H1 (cell line): ENCODE results near the gene SNX17. TPM values are rescaled to one million over a fixed set of nuclear protein-coding genes. Genes with fewer than 3 reads are reported as not detected.
"Not testable (repeated sequence)": the region's sequence is repeated elsewhere in the genome, so short reads cannot be mapped to it uniquely, and the experiment has no call there.

Source experiments
- CTCF ChIA-PET: fragments of 300-600 bp; sonication (Branson Sonifier 250); formaldehyde crosslinking; loops from one replicate; lab custom pipeline; 2021; ENCODE audit not compliant: partially characterized antibody; lab: Charles Lee
- POLR2A ChIA-PET: fragments of 300-600 bp; sonication (Branson Sonifier 250); formaldehyde crosslinking; loops from one replicate; lab custom pipeline; 2021; ENCODE audit warnings: inconsistent platforms; ENCODE audit not compliant: partially characterized antibody; lab: Charles Lee
- DNase-seq, 2 experiments: peaks; one replicate each; pipeline versions ENCODE4 v3.0.0 to v3.0.0-alpha.2; 2010 to 2022; ENCODE audit warnings: low spot score in 2 of 2, low read depth in 1 of 2, mixed read lengths in 1 of 2
- FAIRE-seq: peaks from 2 replicates; lab custom pipeline; 2011; peaks lifted over from hg19 to GRCh38; lab: Jason Lieb, UNC
- H2AFZ ChIP-seq: 2 replicates; pipeline ENCODE4 v1.8.1; 2012; ENCODE audit warnings: low read length, inconsistent platforms
- H2AK5ac ChIP-seq: 2 replicates; pipeline ENCODE4 v1.6.1; 2013; ENCODE audit warnings: low read depth, low read length
- H2BK120ac ChIP-seq: replicated peaks from 2 replicates; pipeline ENCODE3; 2013; ENCODE audit warnings: low read depth, low read length, inconsistent platforms
- H2BK12ac ChIP-seq: 2 replicates; pipeline ENCODE4 v1.6.1; 2013; ENCODE audit warnings: low read depth, low read length
- H2BK15ac ChIP-seq: 2 replicates; pipeline ENCODE4 v1.6.1; 2013; ENCODE audit warnings: low read length
- H2BK20ac ChIP-seq: 2 replicates; pipeline ENCODE4 v1.6.1; 2013; ENCODE audit warnings: low read length
- H2BK5ac ChIP-seq: 2 replicates; pipeline ENCODE4 v1.6.1; 2013; ENCODE audit warnings: low read depth, low read length
- H3K14ac ChIP-seq: 2 replicates; pipeline ENCODE4 v1.6.1; 2013; ENCODE audit warnings: inconsistent platforms; ENCODE audit not compliant: insufficient read length
- H3K18ac ChIP-seq: 2 replicates; pipeline ENCODE4 v1.6.1; 2013; ENCODE audit warnings: low read length; ENCODE audit errors: extremely low read depth
- H3K23ac ChIP-seq: 2 replicates; pipeline ENCODE4 v1.6.1; 2013; ENCODE audit warnings: inconsistent platforms; ENCODE audit not compliant: insufficient read length
- H3K23me2 ChIP-seq: 2 replicates; pipeline ENCODE4 v1.6.1; 2013; ENCODE audit warnings: low read depth, low read length
- H3K27ac ChIP-seq: 2 replicates; pipeline ENCODE4 v1.6.1; 2011; ENCODE audit warnings: low read depth, low read length, inconsistent platforms
- H3K27me3 ChIP-seq, 4 experiments: replicated peaks in 1 of 4; 1 replicate in 1 of 4; 2 replicates in 3 of 4; pipeline versions ENCODE4 v1.6.1 to v1.8.1; 2011 to 2013; ENCODE audit warnings: low read length in 3 of 4, mild to moderate bottlenecking in 3 of 4, inconsistent platforms in 2 of 4, mixed read lengths in 2 of 4, moderate library complexity in 1 of 4; ENCODE audit not compliant: control insufficient read depth in 3 of 4, insufficient read depth in 3 of 4; ENCODE audit errors: extremely low read depth in 1 of 4
- H3K36me3 ChIP-seq, 4 experiments: 2 replicates each; pipeline versions ENCODE4 v1.6.1 to v1.8.1; 2011 to 2013; ENCODE audit warnings: mild to moderate bottlenecking in 4 of 4, low read length in 3 of 4, moderate library complexity in 2 of 4, control low read depth in 1 of 4, inconsistent platforms in 1 of 4; ENCODE audit not compliant: insufficient read depth in 4 of 4, control insufficient read depth in 2 of 4
- H3K4ac ChIP-seq: replicated peaks from 2 replicates; pipeline ENCODE3; 2013; ENCODE audit warnings: low read length, low read depth, mixed read lengths, inconsistent platforms; ENCODE audit not compliant: insufficient read length
- H3K4me1 ChIP-seq, 4 experiments: replicated peaks in 1 of 4; 1 replicate in 1 of 4; 2 replicates in 3 of 4; pipeline versions ENCODE4 v1.6.1 to v1.8.1; 2011 to 2013; ENCODE audit warnings: low read length in 3 of 4, inconsistent platforms in 2 of 4, mixed read lengths in 1 of 4; ENCODE audit not compliant: insufficient read depth in 4 of 4, control insufficient read depth in 3 of 4
- H3K4me2 ChIP-seq, 2 experiments: 2 replicates each; pipeline versions ENCODE4 v1.6.1 to v1.8.1; 2011 to 2013; ENCODE audit warnings: low read depth in 2 of 2, low read length in 2 of 2, control low read depth in 1 of 2, inconsistent platforms in 1 of 2, mild to moderate bottlenecking in 1 of 2; ENCODE audit not compliant: insufficient read depth in 1 of 2
- H3K4me3 ChIP-seq, 4 experiments: fragments of 200-600, 300-600 bp in 1 of 4; sonication (generic), shearing (Covaris generic), sonication (Bioruptor Twin) in 1 of 4; 2 replicates each; pipeline versions ENCODE4 v1.5.1 to v1.8.1; 2011 to 2016; ENCODE audit warnings: low read length in 4 of 4, low read depth in 3 of 4, control low read depth in 2 of 4, inconsistent platforms in 2 of 4, mild to moderate bottlenecking in 2 of 4, mixed read lengths in 1 of 4, moderate library complexity in 1 of 4; ENCODE audit not compliant: insufficient read depth in 2 of 4; ENCODE audit errors: extremely low read depth in 1 of 4
- H3K56ac ChIP-seq: replicated peaks from 2 replicates; pipeline ENCODE3; 2013; ENCODE audit warnings: low read depth, mild to moderate bottlenecking, mixed read lengths, low read length, inconsistent platforms; ENCODE audit not compliant: insufficient read length
- H3K79me1 ChIP-seq: 2 replicates; pipeline ENCODE4 v1.6.1; 2013; ENCODE audit warnings: low read depth, low read length, control low read depth
- H3K79me2 ChIP-seq, 2 experiments: 2 replicates each; pipeline versions ENCODE4 v1.6.1 to v1.8.1; 2012 to 2013; ENCODE audit warnings: low read length in 2 of 2, mild to moderate bottlenecking in 2 of 2, inconsistent platforms in 1 of 2; ENCODE audit not compliant: insufficient read depth in 2 of 2, control insufficient read depth in 1 of 2
- H3K9ac ChIP-seq, 4 experiments: replicated peaks in 1 of 4; 1 replicate in 1 of 4; 2 replicates in 3 of 4; pipeline versions ENCODE4 v1.6.1 to v1.8.1; 2011 to 2013; ENCODE audit warnings: low read depth in 3 of 4, low read length in 3 of 4, control low read depth in 2 of 4, mild to moderate bottlenecking in 2 of 4, moderate library complexity in 2 of 4, inconsistent platforms in 1 of 4; ENCODE audit errors: extremely low read depth in 1 of 4
- H3K9me3 ChIP-seq, 2 experiments: 2 replicates each; pipeline versions ENCODE4 v1.6.1 to v1.8.1; 2012 to 2013; ENCODE audit warnings: mild to moderate bottlenecking in 2 of 2, moderate library complexity in 2 of 2, control low read depth in 1 of 2, inconsistent platforms in 1 of 2, low read depth in 1 of 2, low read length in 1 of 2, mixed read lengths in 1 of 2; ENCODE audit not compliant: insufficient read depth in 2 of 2
- H4K20me1 ChIP-seq, 2 experiments: replicated peaks in 1 of 2; 2 replicates each; pipeline versions ENCODE3 to v1.8.1; 2011 to 2013; ENCODE audit warnings: inconsistent platforms in 2 of 2, low read length in 2 of 2, mild to moderate bottlenecking in 1 of 2; ENCODE audit not compliant: insufficient read depth in 2 of 2, control insufficient read depth in 1 of 2
- H4K5ac ChIP-seq: 2 replicates; pipeline ENCODE4 v1.6.1; 2013; ENCODE audit warnings: low read length, low read depth, mixed read lengths, inconsistent platforms; ENCODE audit not compliant: insufficient read length
- H4K8ac ChIP-seq: 2 replicates; pipeline ENCODE4 v1.8.0; 2013; ENCODE audit warnings: mild to moderate bottlenecking, moderate library complexity, low read length, inconsistent platforms; ENCODE audit not compliant: insufficient read depth; ENCODE audit errors: extremely low read depth
- H4K91ac ChIP-seq: replicated peaks from 2 replicates; pipeline ENCODE3; 2013; ENCODE audit warnings: low read length, mixed read lengths, inconsistent platforms; ENCODE audit not compliant: insufficient read length
- WGBS, 2 experiments: shearing (Covaris generic) in 1 of 2; methylation state at CpG; one replicate each; pipeline versions ENCODE4 v1.1.6 to v1.1.7; 2013 to 2015; ENCODE audit warnings: low lambda C conversion rate in 2 of 2, mixed read lengths in 2 of 2, inconsistent platforms in 1 of 2, low coverage in 1 of 2, missing lambda C conversion rate in 1 of 2; ENCODE audit not compliant: insufficient replicate concordance in 2 of 2, insufficient coverage in 1 of 2, insufficient read length in 1 of 2; ENCODE audit errors: extremely low coverage in 1 of 2, missing lambda C conversion rate in 1 of 2; 5-methylcytosine and 5-hydroxymethylcytosine counted together
- polyA plus RNA-seq, 7 experiments: library from polyadenylated mRNA; depleted of rRNA in 3 of 7; stranded (reverse) in 5 of 7; unstranded in 2 of 7; fragments of >200 nt in 5 of 7; fragments of 200-250 nt in 2 of 7; gene quantifications; 1 replicate in 5 of 7; 2 replicates in 1 of 7; 4 replicates in 1 of 7; pipeline versions ENCODE4 v1.2.1 to v1.2.3, GENCODE V29; 2011 to 2013; ENCODE audit warnings: missing spikeins in 2 of 7, mixed read lengths in 2 of 7
- total RNA-seq: library from RNA; stranded (reverse); fragmentation: NEBNext Ultra II Directional; extraction: Animal tissue kit (Norgen Biotek cat#: 25700); gene quantifications from 2 replicates; pipeline ENCODE4 v1.2.1, GENCODE V29; 2021

SNX17 gene
- total and polyA plus RNA-seq, 2 of the 8 experiments (the other 6 are each of a cell fraction or from before 2014, with no cell fraction given): 54.9 to 66.2 TPM

DNA sequence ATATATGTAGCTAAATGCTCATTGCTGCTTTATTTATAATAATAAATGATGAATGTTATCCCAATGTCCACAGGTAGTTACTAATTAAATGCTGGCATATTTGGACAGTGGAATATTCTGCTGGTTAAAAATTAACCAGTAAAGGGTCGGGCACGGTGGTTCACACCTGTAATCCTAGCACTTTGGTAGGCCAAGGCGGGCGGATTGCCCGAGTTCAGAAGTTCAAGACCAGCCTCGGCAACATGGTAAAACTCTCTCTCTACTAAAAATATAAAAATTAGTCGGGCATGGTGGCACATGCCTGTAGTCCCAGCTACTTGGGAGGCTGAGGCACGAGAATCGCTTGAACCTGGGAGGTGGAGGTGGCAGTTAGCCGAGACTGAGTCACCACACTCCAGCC, 54.6 kb downstream of the SNX17 start:
- H3K36me3 ChIP-seq, H2BK20ac ChIP-seq, H3K9ac ChIP-seq, H3K23ac ChIP-seq, H3K79me1 ChIP-seq, H3K27me3 ChIP-seq, H3K4me1 ChIP-seq, FAIRE-seq, H4K8ac ChIP-seq, H3K9me3 ChIP-seq, H2BK120ac ChIP-seq, H3K4me3 ChIP-seq, H2AFZ ChIP-seq, H2BK15ac ChIP-seq, H4K5ac ChIP-seq, DNase-seq, H4K91ac ChIP-seq, H2BK12ac ChIP-seq, H4K20me1 ChIP-seq, H3K18ac ChIP-seq, H2BK5ac ChIP-seq, H2AK5ac ChIP-seq, H3K14ac ChIP-seq, H3K56ac ChIP-seq, H3K79me2 ChIP-seq, H3K23me2 ChIP-seq, H3K27ac ChIP-seq, H3K4me2 ChIP-seq, H3K4ac ChIP-seq: not testable (repeated sequence)
- 95% methylated on average over 10 of the region's 10 CpGs; no CpG with 5 or more reads in 1 of the 2 experiments for WGBS, 2 experiments
- ChIA-PET POLR2A (interaction anchor here (0.6 kb wide), 1 partner anchor 13 kb away, joined by 3 read pairs; no protein-coding TSS in a partner anchor), CTCF (interaction anchor here (0.7 to 1.9 kb wide), 3 partner anchors 15 to 286 kb away, joined by 3 to 4 read pairs (median 3); partner anchors contain the start of gene PRR30)

Other genes with a start within 250 kb of the SNX17 start
- gene ABHD1, start 246.8 kb upstream of the SNX17 start, total RNA-seq: 0.20 and 0.50 TPM in 2 replicates
- 0.88 and 1.1 TPM in 2 replicates for gene ABHD1, start 246.8 kb upstream of the SNX17 start, polyA plus RNA-seq (2011; rRNA removed)
- gene PREB, start 236.0 kb upstream of the SNX17 start, total RNA-seq: 51.2 and 54.1 TPM in 2 replicates
- 72.2 and 74.4 TPM in 2 replicates for gene PREB, start 236.0 kb upstream of the SNX17 start, polyA plus RNA-seq (2011; rRNA removed)
- not detected in 2 replicates for gene PRR30, start 231.2 kb upstream of the SNX17 start, total RNA-seq
- not detected in 2 replicates for gene PRR30, start 231.2 kb upstream of the SNX17 start, polyA plus RNA-seq (2011; rRNA removed)
- gene TCF23, start 221.6 kb upstream of the SNX17 start, total RNA-seq: not detected in 2 replicates
- 0.02 TPM in 2 replicates for gene TCF23, start 221.6 kb upstream of the SNX17 start, polyA plus RNA-seq (2011; rRNA removed)
- 103 and 109 TPM in 2 replicates for gene ATRAID, start 158.6 kb upstream of the SNX17 start, total RNA-seq
- gene ATRAID, start 158.6 kb upstream of the SNX17 start, polyA plus RNA-seq (2011; rRNA removed): 242 and 280 TPM in 2 replicates
- 118 and 123 TPM in 2 replicates for gene SLC5A6, start 158.3 kb upstream of the SNX17 start, total RNA-seq
- gene SLC5A6, start 158.3 kb upstream of the SNX17 start, polyA plus RNA-seq (2011; rRNA removed): 183 and 329 TPM in 2 replicates
- 146 and 147 TPM in 2 replicates for gene CAD, start 153.2 kb upstream of the SNX17 start, total RNA-seq
- 130 and 197 TPM in 2 replicates for gene CAD, start 153.2 kb upstream of the SNX17 start, polyA plus RNA-seq (2011; rRNA removed)
- 15.2 and 16.1 TPM in 2 replicates for gene SLC30A3, start 107.6 kb upstream of the SNX17 start, total RNA-seq
- gene SLC30A3, start 107.6 kb upstream of the SNX17 start, polyA plus RNA-seq (2011; rRNA removed): 30.7 and 48.7 TPM in 2 replicates
- 1.4 TPM in 2 replicates for gene DNAJC5G, start 95.2 kb upstream of the SNX17 start, total RNA-seq
- gene DNAJC5G, start 95.2 kb upstream of the SNX17 start, polyA plus RNA-seq (2011; rRNA removed): 0.75 and 0.83 TPM in 2 replicates
- 3.9 and 4.2 TPM in 2 replicates for gene TRIM54, start 88.2 kb upstream of the SNX17 start, total RNA-seq
- 5.8 and 6.1 TPM in 2 replicates for gene TRIM54, start 88.2 kb upstream of the SNX17 start, polyA plus RNA-seq (2011; rRNA removed)
- not detected in 2 replicates for gene UCN, start 62.2 kb upstream of the SNX17 start, total RNA-seq
- 0.35 and 0.93 TPM in 2 replicates for gene UCN, start 62.2 kb upstream of the SNX17 start, polyA plus RNA-seq (2011; rRNA removed)
- gene MPV17, start 47.5 kb upstream of the SNX17 start, total RNA-seq: 45.2 and 46.1 TPM in 2 replicates
- gene MPV17, start 47.5 kb upstream of the SNX17 start, polyA plus RNA-seq (2011; rRNA removed): 148 and 181 TPM in 2 replicates
- 118 and 129 TPM in 2 replicates for gene GTF3C2, start 13.9 kb upstream of the SNX17 start, total RNA-seq
- gene GTF3C2, start 13.9 kb upstream of the SNX17 start, polyA plus RNA-seq (2011; rRNA removed): 121 and 127 TPM in 2 replicates
- gene EIF2B4, start 278 bp upstream of the SNX17 start, total RNA-seq: 63.2 and 66.0 TPM in 2 replicates
- 60.0 and 61.0 TPM in 2 replicates for gene EIF2B4, start 278 bp upstream of the SNX17 start, polyA plus RNA-seq (2011; rRNA removed)
- 17.3 and 18.8 TPM in 2 replicates for gene ZNF513, start 10.1 kb downstream of the SNX17 start, total RNA-seq
- 29.5 and 35.0 TPM in 2 replicates for gene ZNF513, start 10.1 kb downstream of the SNX17 start, polyA plus RNA-seq (2011; rRNA removed)
- 201 and 203 TPM in 2 replicates for gene PPM1G, start 39.0 kb downstream of the SNX17 start, total RNA-seq
- 73.3 and 85.5 TPM in 2 replicates for gene PPM1G, start 39.0 kb downstream of the SNX17 start, polyA plus RNA-seq (2011; rRNA removed)
- 115 TPM in 2 replicates for gene NRBP1, start 58.0 kb downstream of the SNX17 start, total RNA-seq
- 137 and 145 TPM in 2 replicates for gene NRBP1, start 58.0 kb downstream of the SNX17 start, polyA plus RNA-seq (2011; rRNA removed)
- 50.1 and 55.4 TPM in 2 replicates for gene KRTCAP3, start 71.8 kb downstream of the SNX17 start, total RNA-seq
- gene KRTCAP3, start 71.8 kb downstream of the SNX17 start, polyA plus RNA-seq (2011; rRNA removed): 72.5 and 114 TPM in 2 replicates
- 14.0 and 15.9 TPM in 2 replicates for gene IFT172, start 119.1 kb downstream of the SNX17 start, total RNA-seq
- gene IFT172, start 119.1 kb downstream of the SNX17 start, polyA plus RNA-seq (2011; rRNA removed): 12.9 and 13.5 TPM in 2 replicates
- gene FNDC4, start 124.6 kb downstream of the SNX17 start, total RNA-seq: 13.4 and 14.7 TPM in 2 replicates
- 14.0 and 14.1 TPM in 2 replicates for gene FNDC4, start 124.6 kb downstream of the SNX17 start, polyA plus RNA-seq (2011; rRNA removed)
- 0.57 and 1.2 TPM in 2 replicates for gene GCKR, start 126.2 kb downstream of the SNX17 start, total RNA-seq
- gene GCKR, start 126.2 kb downstream of the SNX17 start, polyA plus RNA-seq (2011; rRNA removed): 0.30 and 0.33 TPM in 2 replicates
- gene ZNF512, start 212.4 kb downstream of the SNX17 start, total RNA-seq: 37.9 and 39.2 TPM in 2 replicates
- 13.1 and 17.6 TPM in 2 replicates for gene ZNF512, start 212.4 kb downstream of the SNX17 start, polyA plus RNA-seq (2011; rRNA removed)